ENCODE data around the gene CHTF8. TPM values are rescaled to one million over a fixed set of nuclear protein-coding genes. Genes with fewer than 3 reads are reported as not detected.

The CHTF8 gene
- total RNA-seq, 1 donor from 2014 or later: 136 TPM

GRCh38 chr16:69100071-69100691 lies 32.2 kb downstream of the CHTF8 start:
- TF ChIP-seq CTCF (IDR thresholded peaks at IDR 0.05; ENCODE audit: insufficient read depth, low read length, poor library complexity, severe bottlenecking): no peak
- Histone ChIP-seq H3K36me3 (ENCODE audit: control insufficient read depth, insufficient read depth, low read length) (no peaks in the 10 kb centered on the region), H3K27me3 (ENCODE audit: control insufficient read depth, insufficient read depth, low read length) (no peaks in the 10 kb centered on the region), H3K4me3 (ENCODE audit: low read depth, low read length) (no peak overlapping the region)
- no peak for DNase-seq (ENCODE audit: low read depth)

GRCh38 chr16:69095193-69095592 lies 37.2 kb downstream of the CHTF8 start:
- TF ChIP-seq CTCF (IDR thresholded peaks at IDR 0.05; ENCODE audit: insufficient read depth, low read length, poor library complexity, severe bottlenecking): no peak
- no peaks in the 10 kb centered on the region for H3K36me3 ChIP-seq (ENCODE audit: control insufficient read depth, insufficient read depth, low read length)
- no peak for DNase-seq (ENCODE audit: low read depth)
- H3K4me3 ChIP-seq (ENCODE audit: low read depth, low read length): no peak overlapping the region
- H3K27me3 ChIP-seq (ENCODE audit: control insufficient read depth, insufficient read depth, low read length): no peaks in the 10 kb centered on the region

- Histone ChIP-seq H3K36me3 (ENCODE audit: control insufficient read depth, insufficient read depth, low read length) (no peaks in the 10 kb centered on the region), H3K4me3 (ENCODE audit: low read depth, low read length) (no peak overlapping the region), H3K27me3 (ENCODE audit: control insufficient read depth, insufficient read depth, low read length) (no peaks in the 10 kb centered on the region)
- DNase-seq (ENCODE audit: low read depth): no peak
- no peak for TF ChIP-seq CTCF (IDR thresholded peaks at IDR 0.05; ENCODE audit: insufficient read depth, low read length, poor library complexity, severe bottlenecking)
These were observed 37.9 kb downstream of the CHTF8 start for GRCh38 chr16:69094501-69094900.

- no peak for DNase-seq (ENCODE audit: low read depth)
- no peaks in the 10 kb centered on the region for H3K27me3 ChIP-seq (ENCODE audit: control insufficient read depth, insufficient read depth, low read length)
- TF ChIP-seq CTCF (IDR thresholded peaks at IDR 0.05; ENCODE audit: insufficient read depth, low read length, poor library complexity, severe bottlenecking): no peak
- H3K36me3 ChIP-seq (ENCODE audit: control insufficient read depth, insufficient read depth, low read length): no peaks in the 10 kb centered on the region
- no peak overlapping the region for H3K4me3 ChIP-seq (ENCODE audit: low read depth, low read length)
These were observed 38.4 kb downstream of the CHTF8 start for GRCh38 chr16:69093974-69094373.

- Histone ChIP-seq H3K27me3 (ENCODE audit: control insufficient read depth, insufficient read depth, low read length) (no peaks in the 10 kb centered on the region), H3K36me3 (ENCODE audit: control insufficient read depth, insufficient read depth, low read length) (no peaks in the 10 kb centered on the region), H3K4me3 (ENCODE audit: low read depth, low read length) (no peak overlapping the region)
- no peak for DNase-seq (ENCODE audit: low read depth)
- no peak for TF ChIP-seq CTCF (IDR thresholded peaks at IDR 0.05; ENCODE audit: insufficient read depth, low read length, poor library complexity, severe bottlenecking)
These were observed 43.1 kb downstream of the CHTF8 start for GRCh38 chr16:69089091-69089910.

Data from kidney epithelial cell (primary cell).